GM23338 (cell line): ENCODE data around the gene KBTBD12. TPM values are rescaled to one million over a fixed set of nuclear protein-coding genes. Genes with fewer than 3 reads are reported as not detected.

Source experiments
- ATAC-seq: fragments of 200-7000 bp; cut with Tn5 transposase; 3 replicates; pipeline ENCODE4 v1.9.1; 2020
- DNase-seq: peaks from one replicate; pipeline ENCODE4 v3.0.0-alpha.2; 2015; ENCODE audit warnings: low spot score
- H2AFZ ChIP-seq: fragments of 200-600 bp; sonication (generic); 2 replicates; pipeline ENCODE4 v1.8.0; 2016; ENCODE audit warnings: antibody characterized with exemption, mild to moderate bottlenecking, moderate library complexity
- H3F3A ChIP-seq: fragments of 200-600 bp; sonication (generic); replicated peaks from 2 replicates; pipeline ENCODE4 v1.8.0; 2017; ENCODE audit warnings: antibody characterized with exemption, mixed run types, low read depth
- H3K27ac ChIP-seq: fragments of 200-600 bp; sonication (generic); 2 replicates; pipeline ENCODE4 v1.6.1; 2016; ENCODE audit warnings: low read depth
- H3K27me3 ChIP-seq: fragments of 200-600 bp; sonication (generic); 2 replicates; pipeline ENCODE4 v1.8.0; 2016; ENCODE audit warnings: mild to moderate bottlenecking, mixed run types, moderate library complexity; ENCODE audit not compliant: insufficient read depth
- H3K36me3 ChIP-seq: fragments of 200-600 bp; sonication (generic); 2 replicates; pipeline ENCODE4 v1.8.0; 2016; ENCODE audit warnings: mild to moderate bottlenecking; ENCODE audit not compliant: insufficient read depth
- H3K4me1 ChIP-seq: fragments of 200-600 bp; sonication (generic); 2 replicates; pipeline ENCODE4 v1.8.0; 2016; ENCODE audit warnings: mild to moderate bottlenecking, moderate library complexity; ENCODE audit not compliant: insufficient read depth
- H3K4me2 ChIP-seq: fragments of 200-600 bp; sonication (generic); 2 replicates; pipeline ENCODE4 v1.7.1; 2017; ENCODE audit warnings: mixed run types
- H3K4me3 ChIP-seq: fragments of 200-600 bp; sonication (generic); 2 replicates; pipeline ENCODE4 v1.6.1; 2016; ENCODE audit warnings: mixed run types
- H3K79me2 ChIP-seq: fragments of 200-600 bp; sonication (generic); replicated peaks from 2 replicates; pipeline ENCODE4 v1.8.0; 2017; ENCODE audit warnings: mild to moderate bottlenecking; ENCODE audit not compliant: insufficient read depth
- H3K9me2 ChIP-seq: fragments of 200-600 bp; sonication (generic); 2 replicates; pipeline ENCODE4 v1.8.0; 2017; ENCODE audit not compliant: insufficient read depth
- H4K20me1 ChIP-seq: fragments of 200-600 bp; sonication (generic); replicated peaks from 2 replicates; pipeline ENCODE4 v1.8.0; 2017; ENCODE audit warnings: mild to moderate bottlenecking; ENCODE audit not compliant: insufficient read depth
- H3K27ac Mint-ChIP-seq: 2 replicates; pipeline ENCODE4 v1.8.0; 2020; ENCODE audit warnings: inconsistent platforms, mild to moderate bottlenecking, moderate library complexity, mixed read lengths
- H3K27me3 Mint-ChIP-seq: 3 replicates; pipeline ENCODE4 v1.8.0; 2022; ENCODE audit warnings: low read depth, mild to moderate bottlenecking, moderate library complexity, mixed read lengths, inconsistent platforms; ENCODE audit not compliant: insufficient read depth, poor library complexity
- H3K36me3 Mint-ChIP-seq: 3 replicates; pipeline ENCODE4 v1.8.0; 2021; ENCODE audit warnings: low read depth, mild to moderate bottlenecking, inconsistent platforms, moderate library complexity, mixed read lengths
- H3K4me1 Mint-ChIP-seq: 3 replicates; pipeline ENCODE4 v1.8.0; 2020; ENCODE audit warnings: mild to moderate bottlenecking, inconsistent platforms, mixed read lengths
- H3K4me3 Mint-ChIP-seq: 3 replicates; pipeline ENCODE4 v1.8.0; 2021; ENCODE audit warnings: moderate library complexity, mild to moderate bottlenecking, inconsistent platforms, mixed read lengths
- H3K9me3 Mint-ChIP-seq: 3 replicates; pipeline ENCODE4 v1.8.0; 2020; ENCODE audit warnings: moderate library complexity, mild to moderate bottlenecking, inconsistent platforms, mixed read lengths
- EZH2phosphoT487 ChIP-seq: fragments of 200-600 bp; sonication (generic); IDR thresholded peaks from one replicate; pipeline ENCODE4 v1.8.1; 2018; ENCODE audit warnings: antibody characterized with exemption; ENCODE audit not compliant: unreplicated experiment
- JUNB ChIP-seq: IDR thresholded peaks from one replicate; pipeline ENCODE4 v1.6.1; 2016; ENCODE audit warnings: antibody characterized with exemption; ENCODE audit not compliant: unreplicated experiment
- NANOG ChIP-seq: IDR thresholded peaks from 2 replicates; pipeline ENCODE4 v1.6.1; 2016; ENCODE audit warnings: antibody characterized with exemption, borderline replicate concordance
- STAT1 ChIP-seq: IDR thresholded peaks from one replicate; pipeline ENCODE4 v1.6.1; 2016; ENCODE audit warnings: antibody characterized with exemption; ENCODE audit not compliant: unreplicated experiment
- ZNF114 ChIP-seq: fragments of 250-450 bp; sonication (Bioruptor Pico); IDR thresholded peaks from 2 replicates; pipeline ENCODE4 v1.5.0; 2020; ENCODE audit warnings: mild to moderate bottlenecking, moderate library complexity
- polyA plus RNA-seq: library from polyadenylated mRNA; unstranded; fragments of >200 nt; fragmentation: Nextera tagmentation; extraction: Ambion mirVana; gene quantifications from 2 replicates; pipeline ENCODE4 v1.2.1, GENCODE V29; 2016
- total RNA-seq: library from RNA; depleted of rRNA; stranded (reverse); fragments of >200 nt; shearing (Covaris generic); gene quantifications from 2 replicates; pipeline ENCODE4 v1.2.3, GENCODE V29; 2014
- TF ChIP-seq, protein P1 (sequence below): fragments of 250-450 bp; sonication (Bioruptor Pico); IDR thresholded peaks from 2 replicates; pipeline ENCODE4 v1.5.0; 2020; ENCODE audit warnings: mild to moderate bottlenecking, moderate library complexity
- TF ChIP-seq, protein P2 (sequence below): IDR thresholded peaks from one replicate; pipeline ENCODE4 v1.6.1; 2018; ENCODE audit warnings: antibody characterized with exemption; ENCODE audit not compliant: unreplicated experiment

The KBTBD12 gene
- total and polyA plus RNA-seq, 2 experiments from 2014 or later, result 0.53 to 0.69 TPM

DNA sequence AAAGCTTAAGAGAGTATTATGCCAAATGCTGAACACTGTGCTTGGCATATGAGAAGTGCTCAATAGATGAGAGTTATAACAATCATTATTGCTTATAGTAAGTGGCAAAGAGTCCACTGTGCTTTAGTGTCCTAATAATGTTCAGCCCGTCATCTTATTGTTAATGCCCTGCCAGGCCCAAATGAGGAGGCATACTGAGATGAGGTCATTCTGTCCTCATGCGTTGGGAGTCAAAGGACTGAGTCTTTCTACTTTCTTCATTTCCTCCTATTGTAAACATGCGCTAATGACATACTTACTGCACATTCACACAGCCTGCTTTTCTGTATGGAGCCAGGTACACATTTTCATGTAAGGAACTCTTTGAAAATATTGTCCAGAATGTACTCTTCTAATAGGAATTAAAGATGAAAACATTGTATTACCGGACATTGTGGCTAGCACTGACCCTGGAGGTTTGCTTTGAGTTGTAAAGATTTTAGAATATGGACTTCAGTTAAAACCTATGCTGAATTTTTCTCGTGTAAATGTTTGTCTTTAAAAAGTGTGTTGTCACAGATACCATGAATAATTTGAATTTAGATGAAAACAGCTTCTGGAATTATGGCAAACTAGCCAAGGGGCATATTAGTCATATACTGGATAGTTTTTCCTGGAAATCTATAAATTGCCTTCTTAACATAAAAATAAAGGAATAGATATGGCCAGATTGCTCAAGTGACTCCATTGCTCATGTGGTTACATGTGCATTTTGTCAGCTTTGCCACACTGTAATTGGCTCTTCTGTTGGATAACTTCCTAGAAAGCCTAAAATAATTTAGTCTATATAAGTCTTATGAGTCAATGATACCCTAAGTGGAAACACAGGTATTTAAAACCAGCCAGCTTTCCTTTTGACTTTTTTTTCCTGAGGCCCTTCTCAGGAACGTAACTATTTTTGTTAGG is 38.3 kb downstream of the KBTBD12 start:
- Histone ChIP-seq H3K4me2 (no peak overlapping the region), H3F3A (no peaks in the 10 kb centered on the region), H3K79me2 (no peaks in the 10 kb centered on the region), H4K20me1 (no peaks in the 10 kb centered on the region), H3K4me1 (no peaks in the 10 kb centered on the region), H3K4me3 (no peak overlapping the region), H3K36me3 (no peaks in the 10 kb centered on the region; the same call in 1 of the 2 replicates), H3K27me3 (no peaks in the 10 kb centered on the region), H2AFZ (no peak overlapping the region), H3K9me2 (no peaks in the 10 kb centered on the region), H3K27ac (no peak overlapping the region)
- Mint-ChIP-seq H3K27me3 (no peaks in the 10 kb centered on the region), H3K9me3 (no peaks in the 10 kb centered on the region), H3K36me3 (no peaks in the 10 kb centered on the region), H3K4me3 (no peak overlapping the region), H3K4me1 (no peaks in the 10 kb centered on the region; the same call in 2 of the 3 replicates), H3K27ac (no peak overlapping the region)
- ATAC-seq, result no peak
- no peak for DNase-seq
- no peak for TF ChIP-seq NANOG
- TF ChIP-seq STAT1, result no peak
- TF ChIP-seq, protein P1, sequence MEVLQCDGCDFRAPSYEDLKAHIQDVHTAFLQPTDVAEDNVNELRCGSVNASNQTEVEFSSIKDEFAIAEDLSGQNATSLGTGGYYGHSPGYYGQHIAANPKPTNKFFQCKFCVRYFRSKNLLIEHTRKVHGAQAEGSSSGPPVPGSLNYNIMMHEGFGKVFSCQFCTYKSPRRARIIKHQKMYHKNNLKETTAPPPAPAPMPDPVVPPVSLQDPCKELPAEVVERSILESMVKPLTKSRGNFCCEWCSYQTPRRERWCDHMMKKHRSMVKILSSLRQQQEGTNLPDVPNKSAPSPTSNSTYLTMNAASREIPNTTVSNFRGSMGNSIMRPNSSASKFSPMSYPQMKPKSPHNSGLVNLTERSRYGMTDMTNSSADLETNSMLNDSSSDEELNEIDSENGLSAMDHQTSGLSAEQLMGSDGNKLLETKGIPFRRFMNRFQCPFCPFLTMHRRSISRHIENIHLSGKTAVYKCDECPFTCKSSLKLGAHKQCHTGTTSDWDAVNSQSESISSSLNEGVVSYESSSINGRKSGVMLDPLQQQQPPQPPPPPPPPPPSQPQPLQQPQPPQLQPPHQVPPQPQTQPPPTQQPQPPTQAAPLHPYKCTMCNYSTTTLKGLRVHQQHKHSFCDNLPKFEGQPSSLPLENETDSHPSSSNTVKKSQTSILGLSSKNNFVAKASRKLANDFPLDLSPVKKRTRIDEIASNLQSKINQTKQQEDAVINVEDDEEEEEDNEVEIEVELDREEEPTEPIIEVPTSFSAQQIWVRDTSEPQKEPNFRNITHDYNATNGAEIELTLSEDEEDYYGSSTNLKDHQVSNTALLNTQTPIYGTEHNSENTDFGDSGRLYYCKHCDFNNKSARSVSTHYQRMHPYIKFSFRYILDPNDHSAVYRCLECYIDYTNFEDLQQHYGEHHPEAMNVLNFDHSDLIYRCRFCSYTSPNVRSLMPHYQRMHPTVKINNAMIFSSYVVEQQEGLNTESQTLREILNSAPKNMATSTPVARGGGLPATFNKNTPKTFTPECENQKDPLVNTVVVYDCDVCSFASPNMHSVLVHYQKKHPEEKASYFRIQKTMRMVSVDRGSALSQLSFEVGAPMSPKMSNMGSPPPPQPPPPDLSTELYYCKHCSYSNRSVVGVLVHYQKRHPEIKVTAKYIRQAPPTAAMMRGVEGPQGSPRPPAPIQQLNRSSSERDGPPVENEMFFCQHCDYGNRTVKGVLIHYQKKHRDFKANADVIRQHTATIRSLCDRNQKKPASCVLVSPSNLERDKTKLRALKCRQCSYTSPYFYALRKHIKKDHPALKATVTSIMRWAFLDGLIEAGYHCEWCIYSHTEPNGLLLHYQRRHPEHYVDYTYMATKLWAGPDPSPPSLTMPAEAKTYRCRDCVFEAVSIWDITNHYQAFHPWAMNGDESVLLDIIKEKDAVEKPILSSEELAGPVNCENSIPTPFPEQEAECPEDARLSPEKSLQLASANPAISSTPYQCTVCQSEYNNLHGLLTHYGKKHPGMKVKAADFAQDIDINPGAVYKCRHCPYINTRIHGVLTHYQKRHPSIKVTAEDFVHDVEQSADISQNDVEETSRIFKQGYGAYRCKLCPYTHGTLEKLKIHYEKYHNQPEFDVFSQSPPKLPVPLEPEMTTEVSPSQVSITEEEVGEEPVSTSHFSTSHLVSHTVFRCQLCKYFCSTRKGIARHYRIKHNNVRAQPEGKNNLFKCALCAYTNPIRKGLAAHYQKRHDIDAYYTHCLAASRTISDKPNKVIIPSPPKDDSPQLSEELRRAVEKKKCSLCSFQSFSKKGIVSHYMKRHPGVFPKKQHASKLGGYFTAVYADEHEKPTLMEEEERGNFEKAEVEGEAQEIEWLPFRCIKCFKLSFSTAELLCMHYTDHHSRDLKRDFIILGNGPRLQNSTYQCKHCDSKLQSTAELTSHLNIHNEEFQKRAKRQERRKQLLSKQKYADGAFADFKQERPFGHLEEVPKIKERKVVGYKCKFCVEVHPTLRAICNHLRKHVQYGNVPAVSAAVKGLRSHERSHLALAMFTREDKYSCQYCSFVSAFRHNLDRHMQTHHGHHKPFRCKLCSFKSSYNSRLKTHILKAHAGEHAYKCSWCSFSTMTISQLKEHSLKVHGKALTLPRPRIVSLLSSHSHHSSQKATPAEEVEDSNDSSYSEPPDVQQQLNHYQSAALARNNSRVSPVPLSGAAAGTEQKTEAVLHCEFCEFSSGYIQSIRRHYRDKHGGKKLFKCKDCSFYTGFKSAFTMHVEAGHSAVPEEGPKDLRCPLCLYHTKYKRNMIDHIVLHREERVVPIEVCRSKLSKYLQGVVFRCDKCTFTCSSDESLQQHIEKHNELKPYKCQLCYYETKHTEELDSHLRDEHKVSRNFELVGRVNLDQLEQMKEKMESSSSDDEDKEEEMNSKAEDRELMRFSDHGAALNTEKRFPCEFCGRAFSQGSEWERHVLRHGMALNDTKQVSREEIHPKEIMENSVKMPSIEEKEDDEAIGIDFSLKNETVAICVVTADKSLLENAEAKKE (CRISPR knock-in tag), result no peak
- TF ChIP-seq ZNF114, result no peak
- no peak for TF ChIP-seq JUNB
- TF ChIP-seq, protein P2, sequence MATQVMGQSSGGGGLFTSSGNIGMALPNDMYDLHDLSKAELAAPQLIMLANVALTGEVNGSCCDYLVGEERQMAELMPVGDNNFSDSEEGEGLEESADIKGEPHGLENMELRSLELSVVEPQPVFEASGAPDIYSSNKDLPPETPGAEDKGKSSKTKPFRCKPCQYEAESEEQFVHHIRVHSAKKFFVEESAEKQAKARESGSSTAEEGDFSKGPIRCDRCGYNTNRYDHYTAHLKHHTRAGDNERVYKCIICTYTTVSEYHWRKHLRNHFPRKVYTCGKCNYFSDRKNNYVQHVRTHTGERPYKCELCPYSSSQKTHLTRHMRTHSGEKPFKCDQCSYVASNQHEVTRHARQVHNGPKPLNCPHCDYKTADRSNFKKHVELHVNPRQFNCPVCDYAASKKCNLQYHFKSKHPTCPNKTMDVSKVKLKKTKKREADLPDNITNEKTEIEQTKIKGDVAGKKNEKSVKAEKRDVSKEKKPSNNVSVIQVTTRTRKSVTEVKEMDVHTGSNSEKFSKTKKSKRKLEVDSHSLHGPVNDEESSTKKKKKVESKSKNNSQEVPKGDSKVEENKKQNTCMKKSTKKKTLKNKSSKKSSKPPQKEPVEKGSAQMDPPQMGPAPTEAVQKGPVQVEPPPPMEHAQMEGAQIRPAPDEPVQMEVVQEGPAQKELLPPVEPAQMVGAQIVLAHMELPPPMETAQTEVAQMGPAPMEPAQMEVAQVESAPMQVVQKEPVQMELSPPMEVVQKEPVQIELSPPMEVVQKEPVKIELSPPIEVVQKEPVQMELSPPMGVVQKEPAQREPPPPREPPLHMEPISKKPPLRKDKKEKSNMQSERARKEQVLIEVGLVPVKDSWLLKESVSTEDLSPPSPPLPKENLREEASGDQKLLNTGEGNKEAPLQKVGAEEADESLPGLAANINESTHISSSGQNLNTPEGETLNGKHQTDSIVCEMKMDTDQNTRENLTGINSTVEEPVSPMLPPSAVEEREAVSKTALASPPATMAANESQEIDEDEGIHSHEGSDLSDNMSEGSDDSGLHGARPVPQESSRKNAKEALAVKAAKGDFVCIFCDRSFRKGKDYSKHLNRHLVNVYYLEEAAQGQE, result no peak
- no peak for TF ChIP-seq EZH2phosphoT487
